Stimulated activated CD8-positive, alpha-beta memory T cell treated with anti-CD3 and anti-CD28 coated beads, Interleukin-7, amount 100 ng/mL, for 24 hours (primary cell): ENCODE measurements around the gene ASCC2.
"Not testable (repeated sequence)": the region's sequence is repeated elsewhere in the genome, so short reads cannot be mapped to it uniquely, and the experiment has no call there.

Source experiments
- DNase-seq: peaks from one replicate; pipeline ENCODE4 v3.0.0-alpha.2; 2020; ENCODE audit warnings: low read depth

Gene ASCC2

DNA sequence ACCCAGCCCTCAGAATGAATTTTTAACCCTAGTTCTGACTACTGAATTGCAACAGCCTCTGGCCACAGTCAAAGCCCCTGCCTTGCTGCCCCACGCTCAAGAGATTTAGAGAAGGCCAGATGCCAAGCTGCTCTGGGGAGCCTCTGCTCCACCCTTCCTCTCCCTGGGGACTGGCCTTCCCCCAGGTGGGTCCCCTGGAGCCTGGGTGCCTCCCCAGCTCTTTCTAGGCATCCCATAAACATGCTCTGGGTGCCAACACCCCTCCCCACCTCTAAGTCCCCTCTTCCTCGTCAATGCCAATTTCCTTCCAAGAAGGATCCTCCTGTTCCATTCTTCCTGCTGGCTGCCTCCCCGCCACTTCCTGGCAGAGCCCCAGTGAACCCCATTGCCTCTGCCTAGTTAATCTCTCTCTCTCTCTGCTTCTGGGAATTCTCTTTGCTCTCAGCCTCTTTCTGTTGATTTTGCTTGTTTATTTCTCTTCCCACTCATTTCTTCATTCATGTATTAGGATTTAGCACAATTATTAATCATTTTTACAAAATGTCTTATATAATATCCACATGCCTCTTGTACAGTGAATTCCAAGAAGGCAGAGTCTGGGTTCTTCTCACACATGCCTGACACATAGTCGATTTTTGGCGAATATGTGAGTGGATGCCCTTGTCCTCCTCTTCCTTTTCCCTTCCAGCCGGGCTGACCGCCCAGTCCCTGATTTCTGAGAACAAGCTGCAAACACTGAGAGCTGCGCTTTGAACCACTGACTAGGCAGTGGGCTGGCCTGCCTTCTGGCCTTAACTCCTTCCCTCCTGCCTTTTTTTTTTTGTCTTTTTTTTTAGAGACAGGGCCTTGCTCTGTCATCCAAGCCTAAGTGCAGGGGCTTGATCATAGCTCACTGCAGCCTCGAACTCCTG lies 53.4 kb downstream of the ASCC2 start:
- no peak for DNase-seq

DNA sequence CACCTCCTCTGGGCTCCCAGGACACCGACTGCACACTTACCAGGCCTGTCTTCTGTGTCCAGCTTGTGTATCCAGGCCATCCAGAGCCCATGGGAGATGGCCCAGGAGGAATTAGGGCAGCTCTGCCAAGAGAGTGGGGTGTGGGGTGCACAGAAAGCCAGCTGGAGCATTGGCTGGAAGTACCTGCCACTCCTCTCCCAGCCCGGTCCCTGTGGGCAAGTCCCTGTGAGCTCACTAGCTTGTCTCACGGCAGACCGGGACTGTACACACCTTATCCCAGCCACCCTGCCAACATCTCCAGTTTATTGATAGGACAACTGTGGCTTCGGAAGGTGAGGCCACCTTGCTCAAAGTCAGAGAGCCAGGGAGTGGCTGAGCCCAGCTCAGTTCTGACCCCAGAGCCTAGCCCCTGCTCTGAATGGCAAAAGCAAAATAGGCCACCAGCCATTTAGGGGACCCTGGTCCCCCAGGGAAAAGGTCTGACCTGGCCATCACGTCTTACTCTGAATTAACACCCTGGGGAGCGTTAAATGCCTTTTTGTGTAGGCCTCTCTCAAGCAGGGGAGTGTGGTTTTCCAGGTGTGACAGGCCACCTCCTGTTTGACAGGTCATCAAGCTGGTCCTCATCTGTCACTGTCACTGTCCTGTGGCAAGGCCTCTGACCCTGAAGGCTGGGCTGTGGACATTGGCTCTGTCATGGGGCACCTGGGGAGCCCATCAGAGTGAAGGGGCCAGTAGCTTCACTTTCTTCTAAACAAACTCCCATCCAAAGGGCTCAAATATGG lies 55.8 kb downstream of the ASCC2 start:
- DNase-seq: no peak

DNA sequence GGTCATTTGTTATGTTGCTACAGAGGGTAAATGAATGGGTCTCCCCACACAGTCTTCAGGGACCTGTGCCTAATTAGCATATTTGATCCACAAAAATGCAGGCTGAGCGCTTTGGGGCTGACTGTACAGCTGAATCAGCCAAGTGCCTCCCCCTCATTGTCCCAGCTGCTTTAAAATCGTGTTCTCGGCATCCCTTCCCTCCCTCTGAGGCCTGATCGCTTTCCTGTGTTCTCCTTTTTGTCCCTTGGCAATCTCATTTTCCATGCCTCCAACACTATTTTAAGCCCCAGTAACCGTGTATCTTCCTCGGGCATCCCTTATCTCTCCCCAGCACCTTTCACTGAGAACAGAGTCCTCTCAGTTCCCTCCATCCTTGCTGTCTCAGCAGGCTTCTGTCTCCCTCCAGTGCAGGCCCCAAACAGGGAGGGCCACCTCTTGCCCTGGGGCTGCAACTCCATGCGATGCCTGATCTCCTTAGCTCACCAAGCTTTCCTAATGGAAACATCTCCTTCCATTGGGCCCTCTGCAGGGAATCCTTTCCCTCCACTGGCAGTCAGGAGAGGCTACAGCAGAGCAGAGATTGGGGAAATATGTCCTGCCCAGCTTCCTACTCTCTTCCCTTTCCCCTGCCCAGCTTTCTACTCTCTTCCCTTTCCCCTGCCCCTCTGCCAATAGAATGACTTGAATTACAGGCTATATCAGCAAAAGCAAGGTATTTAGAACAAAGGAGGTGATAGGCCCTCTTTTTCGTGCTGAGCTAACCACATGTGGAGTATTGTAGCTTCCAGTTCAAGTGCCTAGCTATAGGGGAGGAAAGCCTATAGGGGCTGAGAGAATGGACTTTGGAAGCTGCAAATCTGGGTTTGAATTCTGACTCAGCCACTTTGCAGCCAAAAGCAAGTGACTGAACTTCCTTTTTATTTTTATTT lies 57.1 kb downstream of the ASCC2 start:
- DNase-seq: no peak

DNA sequence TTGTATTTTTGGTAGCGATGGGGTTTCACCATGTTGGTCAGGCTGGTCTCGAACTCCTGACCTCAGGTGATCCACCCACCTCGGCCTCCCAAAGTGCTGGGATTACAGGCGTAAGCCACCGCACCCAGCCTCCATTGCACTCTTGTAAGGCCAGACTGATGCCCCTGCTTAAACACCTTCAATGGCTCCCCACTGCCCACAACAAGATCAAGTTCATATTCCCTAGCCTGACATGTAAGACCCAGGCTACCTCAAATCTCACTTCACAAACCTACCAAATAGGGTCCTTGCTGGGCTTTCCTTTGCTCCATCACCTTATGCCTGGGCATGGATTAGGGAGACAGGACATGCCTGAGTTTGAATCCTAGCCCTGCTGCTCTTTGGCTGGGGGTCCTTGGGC lies 57.9 kb downstream of the ASCC2 start:
- no peak for DNase-seq

DNA sequence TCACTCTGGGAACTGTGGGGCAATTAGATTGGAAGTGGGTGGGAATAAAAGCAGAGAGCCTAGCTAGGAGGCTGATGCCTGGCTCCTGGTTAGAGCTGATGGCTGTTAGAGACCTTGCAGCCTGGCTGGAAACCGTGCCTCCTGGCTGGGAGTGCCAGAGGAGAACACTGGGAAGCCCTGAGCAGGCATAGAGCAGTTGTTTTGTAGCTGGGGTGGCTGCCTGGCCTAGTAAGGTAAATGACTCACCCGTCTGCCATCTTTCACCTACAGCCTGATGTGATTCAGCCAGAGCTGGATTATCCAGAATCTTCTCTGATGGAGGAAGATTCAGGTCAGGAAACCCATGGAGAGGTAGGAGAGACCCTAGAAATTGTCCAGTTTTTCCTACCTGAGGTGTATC lies 64.8 kb downstream of the ASCC2 start:
- no peak for DNase-seq

DNA sequence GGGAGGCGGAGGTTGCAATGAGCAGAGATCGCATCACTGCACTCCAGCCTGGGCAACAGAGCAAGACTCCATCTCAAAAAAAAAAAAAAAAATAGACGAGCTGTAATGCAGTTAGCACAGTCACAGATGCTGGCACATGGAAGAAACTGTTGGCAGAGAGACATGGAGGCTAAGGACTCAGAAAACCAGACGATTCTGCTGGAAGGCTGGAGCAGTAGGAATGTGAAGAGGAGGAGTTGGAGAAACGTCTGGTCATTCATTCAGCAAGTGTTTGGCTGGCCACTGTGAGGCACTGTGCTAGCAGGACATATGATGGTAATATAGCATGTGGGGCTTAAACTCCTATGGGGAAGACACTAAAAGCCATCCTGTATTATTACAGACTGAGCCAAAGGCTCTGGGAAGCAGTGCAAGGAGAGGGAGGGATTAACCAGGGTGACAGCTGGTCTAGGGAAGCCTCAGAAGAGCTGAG lies 65.9 kb downstream of the ASCC2 start:
- DNase-seq: no peak

DNA sequence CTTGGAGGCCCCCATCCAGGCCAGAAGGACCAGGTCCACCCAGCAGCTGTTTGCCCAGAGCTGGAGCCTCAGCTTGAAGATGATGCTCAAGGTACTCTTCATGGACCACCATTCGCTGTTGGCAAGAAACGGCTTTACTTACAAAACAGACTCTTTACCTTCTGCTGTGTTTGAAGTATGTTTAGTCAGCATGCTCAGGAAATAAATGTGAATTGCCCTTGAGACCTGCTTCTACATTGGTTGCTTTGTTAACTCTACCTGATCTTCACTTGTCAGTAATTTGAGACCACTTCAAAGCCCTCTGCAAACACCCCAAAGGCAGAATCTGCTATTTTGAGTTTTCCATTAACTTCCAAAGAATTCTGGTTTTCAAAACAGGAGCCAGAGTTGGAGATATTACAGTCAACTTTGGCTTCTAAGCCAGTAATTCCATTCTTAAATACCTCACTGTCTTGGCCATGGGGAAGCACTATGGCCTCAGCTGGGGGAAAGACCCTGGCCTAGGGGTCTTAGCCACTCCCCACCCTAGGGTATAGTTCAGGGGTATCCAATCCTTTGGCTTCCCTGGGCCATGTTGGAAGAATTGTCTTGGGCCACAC lies 68.3 kb downstream of the ASCC2 start:
- DNase-seq: no peak

DNA sequence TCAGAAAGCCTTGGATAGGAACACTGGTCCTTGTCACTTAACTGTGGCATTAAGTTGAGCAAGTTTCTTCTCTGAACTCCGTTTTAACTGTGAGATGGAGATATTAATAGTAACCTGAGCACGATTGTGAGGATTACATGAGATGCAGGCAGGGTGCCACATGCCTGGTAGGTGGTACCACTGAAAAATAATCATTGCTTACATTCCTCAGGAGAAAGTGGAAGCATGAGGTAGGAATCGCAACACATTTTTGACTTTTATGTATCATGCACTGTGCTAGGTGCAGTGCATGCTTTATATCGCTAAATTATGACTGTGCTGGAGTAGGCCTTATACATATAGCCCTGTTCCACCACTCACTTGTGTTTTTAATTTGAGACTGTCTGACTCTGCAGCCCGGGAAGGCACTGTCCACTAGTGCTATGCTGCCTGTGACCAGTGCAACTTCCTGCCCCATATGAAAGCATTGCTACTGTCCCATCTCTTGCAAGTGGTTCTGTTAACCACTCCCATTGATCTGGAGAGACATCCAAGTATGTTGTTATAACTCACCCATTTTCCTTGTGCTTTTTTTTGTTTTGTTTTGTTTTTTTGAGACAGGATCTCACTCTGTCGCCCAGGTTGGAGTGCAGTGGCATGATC lies 69.9 kb downstream of the ASCC2 start:
- no peak for DNase-seq

DNA sequence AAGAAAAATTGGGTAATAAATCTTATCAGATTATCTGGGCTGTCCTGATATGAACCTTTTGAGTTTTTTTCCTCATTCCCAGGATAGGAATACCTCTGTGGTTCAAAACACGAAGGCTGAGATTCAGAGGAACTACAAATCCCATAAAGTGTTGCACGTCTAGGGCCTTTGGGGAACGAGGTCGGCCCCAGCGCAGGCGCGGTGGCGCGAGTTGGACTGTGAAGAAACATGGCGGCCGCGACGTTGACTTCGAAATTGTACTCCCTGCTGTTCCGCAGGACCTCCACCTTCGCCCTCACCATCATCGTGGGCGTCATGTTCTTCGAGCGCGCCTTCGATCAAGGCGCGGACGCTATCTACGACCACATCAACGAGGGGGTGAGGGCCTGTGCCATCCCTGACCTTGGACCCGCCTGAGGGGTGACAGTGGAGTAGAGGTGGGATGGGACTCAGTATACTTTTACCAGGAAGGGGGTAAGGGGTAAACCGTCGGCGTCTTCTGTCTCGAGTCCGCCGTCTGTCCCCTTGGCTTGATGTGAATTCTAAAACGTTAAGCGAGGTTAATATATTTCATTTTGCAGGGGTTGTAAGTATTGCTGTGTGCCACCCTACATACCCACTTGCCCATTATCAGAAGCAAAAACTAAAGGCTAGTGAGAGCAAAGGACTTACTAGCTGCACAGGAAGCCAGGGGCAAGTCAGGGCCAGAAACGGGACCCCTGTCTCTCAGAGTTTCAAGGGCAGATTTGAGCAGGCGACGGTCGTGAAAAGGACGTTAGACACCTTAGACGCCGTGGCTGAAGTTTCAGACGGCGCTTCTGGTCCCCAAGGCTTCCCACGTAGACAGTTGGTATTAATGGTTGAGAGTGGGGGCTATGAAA lies 70.7 kb downstream of the ASCC2 start, which contains the start of gene UQCR10:
Gene UQCR10, plus strand, starts transcription at position 199 of the 881 bp plus-strand sequence. Its CDS starts 30 bp downstream, at position 229.
- DNase-seq: peak; percentile 88

DNA sequence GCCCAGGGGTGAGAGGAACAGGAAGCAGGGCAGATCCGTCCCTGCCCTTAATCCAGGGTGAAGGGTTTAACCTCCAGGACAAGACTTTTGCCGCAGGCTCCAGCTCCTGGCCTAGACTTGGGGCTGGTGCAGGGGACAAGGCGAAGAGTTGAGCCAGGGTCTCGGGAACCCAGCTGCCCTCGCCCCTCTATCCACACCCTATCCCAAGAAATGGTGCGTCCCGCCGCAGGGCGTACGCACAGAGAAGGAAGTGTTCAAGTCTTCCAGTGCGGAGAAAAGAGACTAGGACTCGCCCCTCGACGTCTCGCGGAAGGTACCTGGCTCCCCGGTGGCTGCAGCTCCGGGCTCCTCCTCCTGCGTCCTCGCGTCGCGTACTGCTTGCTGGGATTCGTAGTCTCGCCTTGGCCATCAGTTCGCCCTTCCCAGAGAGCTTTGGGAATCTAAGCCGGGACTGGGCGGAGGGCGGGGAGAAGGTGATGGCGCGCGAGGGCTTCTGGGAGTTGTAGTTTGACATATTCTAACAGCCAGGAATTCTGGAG lies 71.4 kb downstream of the ASCC2 start, which contains the start of gene ZMAT5:
Gene ZMAT5, minus strand, starts transcription at position 376 of the 539 bp plus-strand sequence. CDS start 18,463 bp downstream, outside the sequence.
- peak; percentile 76 for DNase-seq

DNA sequence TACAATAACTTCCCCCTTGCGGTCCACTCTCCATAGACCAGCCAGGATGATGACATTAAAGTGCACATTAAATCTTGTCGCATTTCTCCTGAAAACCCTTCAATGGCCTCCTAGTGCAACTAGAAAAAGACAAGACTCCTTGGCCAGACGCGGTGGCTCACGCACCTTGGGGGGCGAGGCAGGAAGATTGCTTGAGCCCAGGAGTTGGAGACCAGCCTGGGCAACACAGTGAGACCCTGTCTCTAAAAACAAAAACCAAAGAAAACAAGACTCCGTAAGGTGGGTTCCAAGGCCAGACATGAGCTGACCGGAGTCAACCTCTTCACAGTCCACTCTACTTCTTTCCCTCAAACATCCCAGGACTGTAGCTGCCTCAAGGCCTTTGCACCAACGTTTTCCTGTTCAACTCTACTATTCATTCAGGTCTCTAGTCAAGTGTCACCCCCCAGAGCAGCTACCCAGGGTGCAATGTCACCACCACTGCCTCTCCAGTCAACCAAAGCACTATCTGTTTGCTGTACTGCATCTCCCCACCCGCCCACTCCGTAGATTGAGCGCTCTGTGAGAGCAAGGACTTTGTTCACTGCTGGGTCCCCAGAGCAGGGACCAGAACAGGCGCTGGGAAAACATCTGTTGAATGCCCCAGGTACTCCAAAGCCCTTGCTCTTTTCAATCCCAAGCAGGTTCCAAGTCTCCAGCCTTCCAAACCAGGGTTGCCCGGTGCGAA lies 72.0 kb downstream of the ASCC2 start:
- DNase-seq: no peak

DNA sequence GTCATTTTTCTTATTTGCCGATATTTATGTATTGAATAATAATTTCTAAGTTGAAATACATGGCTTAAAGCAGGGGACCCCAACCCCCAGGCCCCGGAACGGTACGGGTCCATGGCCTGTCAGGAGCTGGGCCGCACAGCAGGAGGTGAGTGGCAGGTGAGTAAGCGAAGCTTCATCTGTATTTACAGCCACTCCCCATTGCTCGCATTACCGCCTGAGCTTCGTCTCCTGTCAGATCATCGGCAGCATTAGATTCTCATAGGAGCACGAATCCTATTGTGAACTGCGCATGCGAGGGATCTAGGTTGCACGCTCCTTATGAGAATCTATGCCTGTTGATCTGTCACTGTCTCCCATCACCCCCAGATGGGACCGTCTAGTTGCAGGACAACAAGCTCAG lies 75.8 kb downstream of the ASCC2 start:
- no peak for DNase-seq

DNA sequence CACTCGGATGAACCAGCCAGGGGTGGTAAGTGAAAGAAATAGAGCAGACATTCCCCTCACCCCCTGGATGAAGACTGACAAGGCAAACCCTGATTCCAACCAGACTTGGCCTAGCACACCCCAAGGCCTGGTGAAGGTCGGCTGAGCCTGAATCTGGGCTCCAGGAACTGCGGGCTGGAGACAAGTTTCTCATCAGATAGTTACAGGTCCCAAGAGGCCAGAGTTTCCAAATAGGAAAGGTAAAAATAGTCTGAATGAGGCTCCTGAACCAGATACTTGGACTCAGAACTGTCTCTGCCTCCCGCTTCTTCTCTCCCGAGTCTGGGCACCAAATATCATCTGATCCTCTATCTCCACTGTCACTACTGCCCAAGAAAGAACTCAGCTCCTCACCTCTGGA lies 79.1 kb downstream of the ASCC2 start:
- no peak for DNase-seq

DNA sequence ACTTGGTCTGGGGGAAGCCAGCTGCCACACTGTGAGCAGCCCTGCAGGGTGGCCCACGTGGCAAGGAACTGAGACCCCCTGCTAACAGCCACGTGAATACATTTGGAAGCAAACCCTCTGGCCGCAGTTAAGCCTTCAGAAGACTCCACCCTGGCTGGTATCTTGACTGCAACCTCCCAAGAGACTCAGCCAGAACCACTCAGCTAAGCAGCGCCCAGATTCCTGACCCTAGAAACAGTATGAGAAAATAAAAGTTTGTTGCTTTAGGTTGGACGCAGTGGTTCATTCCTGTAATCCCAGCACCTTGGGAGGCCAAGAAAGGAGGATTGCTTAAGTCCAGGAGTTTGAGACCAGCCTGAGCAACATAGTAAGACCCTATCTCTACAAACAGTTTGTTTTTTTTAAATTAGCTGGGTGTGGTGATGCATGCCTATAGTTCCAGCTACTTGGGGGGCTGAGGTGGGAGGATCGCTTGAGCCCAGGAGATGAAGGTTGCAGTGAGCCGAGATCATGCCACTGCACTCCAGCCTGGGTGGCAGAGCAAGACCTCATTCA lies 79.9 kb downstream of the ASCC2 start:
- no peak for DNase-seq

DNA sequence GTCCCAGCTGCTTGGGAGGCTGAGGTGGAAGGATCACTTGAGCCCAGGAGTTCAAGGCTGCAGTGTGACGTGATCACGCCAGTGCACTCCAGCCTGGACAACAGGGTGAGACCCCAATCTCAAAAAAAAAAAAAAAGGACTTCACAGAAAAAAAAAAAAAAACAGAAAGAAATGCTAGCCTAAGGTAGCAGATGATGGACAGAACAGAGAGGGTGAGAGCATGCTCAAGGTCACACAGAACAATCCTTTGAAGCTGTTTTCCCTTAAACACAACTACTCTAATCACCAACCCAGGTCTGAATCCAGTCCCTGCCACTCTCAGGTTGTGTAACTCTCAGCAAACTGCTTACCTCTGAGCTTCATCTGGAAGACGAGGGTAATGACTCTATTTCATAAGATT lies 81.0 kb downstream of the ASCC2 start:
- no peak for DNase-seq

DNA sequence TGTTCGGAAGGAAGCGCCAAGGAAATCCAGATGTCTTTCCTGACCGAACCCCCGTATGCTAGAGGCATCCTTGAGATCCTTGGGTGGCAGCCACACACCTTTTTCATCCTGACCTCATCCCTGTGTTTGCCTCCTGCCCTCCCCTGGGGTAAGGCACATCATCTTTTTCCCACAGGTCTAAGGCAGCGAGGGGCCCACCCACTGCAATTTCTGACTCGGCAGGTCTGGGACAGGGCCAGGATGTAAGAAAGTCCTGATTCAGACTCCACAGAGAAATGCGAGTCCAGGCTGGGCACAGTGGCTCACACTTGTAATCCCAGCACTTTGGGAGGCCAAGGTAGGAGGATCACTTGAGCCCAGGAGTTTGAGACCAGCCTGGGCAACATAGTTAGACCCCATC lies 81.7 kb downstream of the ASCC2 start:
- DNase-seq: no peak

DNA sequence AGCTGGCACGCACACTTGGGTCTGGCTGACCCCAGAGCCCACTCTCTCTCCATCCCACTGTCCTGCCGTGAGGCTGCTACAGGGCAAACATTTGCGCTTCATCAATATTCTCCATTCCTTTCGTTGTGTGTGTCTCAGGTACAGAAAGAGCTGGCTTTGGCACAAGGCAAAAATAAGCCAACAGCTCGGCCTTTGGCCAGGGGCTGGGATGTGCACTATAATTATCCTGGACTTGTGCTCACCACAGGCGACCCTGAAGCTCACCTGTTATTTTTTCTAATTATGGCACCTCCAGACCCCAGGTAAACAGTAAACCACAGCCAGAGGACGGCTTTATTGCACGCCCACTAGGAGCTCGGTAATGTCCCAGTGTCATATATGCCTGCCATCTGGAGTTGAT lies 82.2 kb downstream of the ASCC2 start:
- no peak for DNase-seq

DNA sequence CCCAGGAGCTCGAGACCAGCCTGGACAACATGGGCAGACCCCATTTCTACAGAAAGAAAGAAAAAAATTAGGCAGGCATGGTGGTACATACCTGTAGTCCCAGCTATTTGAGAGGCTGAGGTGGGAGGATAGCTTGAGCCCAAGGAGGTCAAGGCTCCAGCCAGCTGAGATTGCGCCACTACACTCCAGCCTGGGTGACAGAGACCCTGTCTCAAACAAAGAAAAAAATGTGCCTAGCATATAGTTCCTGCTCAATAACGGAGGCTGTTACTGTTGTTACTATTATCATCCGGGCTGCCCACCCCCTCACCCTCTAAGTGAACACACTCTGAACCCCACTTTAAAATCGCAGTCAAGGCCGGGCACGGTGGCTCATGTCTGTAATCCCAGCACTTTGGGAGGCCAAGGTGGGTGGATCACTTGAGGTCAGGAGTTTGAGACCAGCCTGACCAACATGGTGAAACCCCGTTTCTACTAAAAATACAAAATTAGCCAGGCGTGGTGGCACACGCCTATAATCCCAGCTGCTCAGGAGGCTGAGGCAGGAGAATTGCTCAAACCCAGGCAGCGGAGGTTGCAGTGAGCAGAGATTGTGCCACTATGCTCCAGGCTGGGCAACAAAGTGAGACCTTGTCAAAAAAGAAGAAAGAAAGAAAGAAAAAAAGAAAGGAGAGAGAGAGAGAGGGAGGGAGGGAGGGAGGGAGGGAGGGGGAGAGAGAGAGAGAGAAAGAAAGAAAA lies 83.2 kb downstream of the ASCC2 start:
- DNase-seq: not testable (repeated sequence)
